GM12865 (cell line): ENCODE measurements around the gene IBSP.

ENCODE experiments used
- DNase-seq: peaks from one replicate; pipeline ENCODE4 v3.0.0; 2010; ENCODE audit warnings: low read depth
- H3K4me3 ChIP-seq: 2 replicates; pipeline ENCODE4 v1.5.1; 2011; ENCODE audit warnings: mild to moderate bottlenecking, low read depth, low read length, control low read depth
- TF ChIP-seq, protein P1 (sequence below): IDR thresholded peaks from 2 replicates; pipeline ENCODE4 v1.5.1; 2011; ENCODE audit warnings: low read length, control low read depth, low read depth, inconsistent platforms; ENCODE audit not compliant: insufficient read depth; ENCODE audit errors: missing control alignments

The IBSP gene

DNA sequence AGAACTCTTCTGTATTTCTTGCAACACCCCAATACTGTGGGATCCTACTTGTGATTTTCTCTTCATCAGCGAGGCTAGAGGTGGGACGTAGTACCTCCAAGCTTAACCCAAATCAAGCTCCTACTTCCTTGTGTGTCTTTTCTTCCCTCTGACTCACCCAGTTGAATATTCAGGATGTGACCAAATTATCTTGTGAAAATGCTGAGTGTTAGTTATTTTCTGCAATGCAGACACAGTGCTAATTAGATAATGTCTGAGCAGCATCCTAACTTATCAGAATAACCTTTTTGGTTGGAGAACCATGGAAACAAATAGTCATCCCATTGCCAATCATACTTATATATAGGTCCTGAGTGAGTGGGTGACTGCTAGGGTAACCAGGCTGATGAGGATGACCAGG, 35.8 kb downstream of the IBSP start:
- no peak for DNase-seq
- TF ChIP-seq, protein P1, sequence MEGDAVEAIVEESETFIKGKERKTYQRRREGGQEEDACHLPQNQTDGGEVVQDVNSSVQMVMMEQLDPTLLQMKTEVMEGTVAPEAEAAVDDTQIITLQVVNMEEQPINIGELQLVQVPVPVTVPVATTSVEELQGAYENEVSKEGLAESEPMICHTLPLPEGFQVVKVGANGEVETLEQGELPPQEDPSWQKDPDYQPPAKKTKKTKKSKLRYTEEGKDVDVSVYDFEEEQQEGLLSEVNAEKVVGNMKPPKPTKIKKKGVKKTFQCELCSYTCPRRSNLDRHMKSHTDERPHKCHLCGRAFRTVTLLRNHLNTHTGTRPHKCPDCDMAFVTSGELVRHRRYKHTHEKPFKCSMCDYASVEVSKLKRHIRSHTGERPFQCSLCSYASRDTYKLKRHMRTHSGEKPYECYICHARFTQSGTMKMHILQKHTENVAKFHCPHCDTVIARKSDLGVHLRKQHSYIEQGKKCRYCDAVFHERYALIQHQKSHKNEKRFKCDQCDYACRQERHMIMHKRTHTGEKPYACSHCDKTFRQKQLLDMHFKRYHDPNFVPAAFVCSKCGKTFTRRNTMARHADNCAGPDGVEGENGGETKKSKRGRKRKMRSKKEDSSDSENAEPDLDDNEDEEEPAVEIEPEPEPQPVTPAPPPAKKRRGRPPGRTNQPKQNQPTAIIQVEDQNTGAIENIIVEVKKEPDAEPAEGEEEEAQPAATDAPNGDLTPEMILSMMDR: no peak
- no peak overlapping the region for H3K4me3 ChIP-seq

DNA sequence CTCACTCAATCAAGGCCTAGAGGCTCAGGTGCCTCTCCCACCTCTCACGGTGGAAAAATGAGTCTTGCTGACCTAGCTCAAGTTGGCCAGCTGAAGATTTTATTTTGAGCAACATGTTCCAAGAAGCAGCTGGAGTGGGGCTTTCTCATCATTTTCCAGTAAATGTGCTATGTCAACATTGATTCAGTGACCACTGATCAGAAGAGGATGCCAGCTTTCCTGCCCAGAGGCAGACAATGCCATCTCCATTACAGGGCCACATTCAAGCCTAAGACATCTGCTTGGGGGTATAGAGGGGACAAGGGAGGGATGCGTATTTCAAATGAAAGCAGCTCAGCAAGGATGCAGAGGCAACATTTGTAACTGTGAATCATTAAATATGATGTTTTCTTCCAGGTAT, 36.4 kb downstream of the IBSP start:
- H3K4me3 ChIP-seq: no peak overlapping the region
- TF ChIP-seq, protein P1: no peak
- no peak for DNase-seq

DNA sequence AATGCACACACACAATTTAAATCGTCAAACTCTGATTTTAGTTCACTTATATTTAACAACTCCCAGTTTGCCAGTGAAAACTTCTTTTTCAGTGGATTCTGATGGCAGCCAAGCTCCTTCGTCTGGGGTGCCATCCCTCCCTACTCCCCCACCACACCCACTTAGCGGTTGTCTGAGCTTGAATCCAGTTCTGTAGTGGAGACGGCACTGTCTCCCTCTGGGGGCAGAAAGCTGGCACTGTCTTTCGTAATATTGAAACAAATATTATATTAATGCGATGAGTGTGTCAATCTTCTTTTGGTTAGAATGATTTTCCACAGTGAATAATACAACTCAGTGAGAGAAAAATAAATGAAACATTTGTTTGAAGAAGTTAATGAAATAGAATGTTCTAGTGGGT, 38.9 kb downstream of the IBSP start:
- no peak overlapping the region for H3K4me3 ChIP-seq
- DNase-seq: peak; percentile 14
- TF ChIP-seq, protein P1: peak; percentile 25

DNA sequence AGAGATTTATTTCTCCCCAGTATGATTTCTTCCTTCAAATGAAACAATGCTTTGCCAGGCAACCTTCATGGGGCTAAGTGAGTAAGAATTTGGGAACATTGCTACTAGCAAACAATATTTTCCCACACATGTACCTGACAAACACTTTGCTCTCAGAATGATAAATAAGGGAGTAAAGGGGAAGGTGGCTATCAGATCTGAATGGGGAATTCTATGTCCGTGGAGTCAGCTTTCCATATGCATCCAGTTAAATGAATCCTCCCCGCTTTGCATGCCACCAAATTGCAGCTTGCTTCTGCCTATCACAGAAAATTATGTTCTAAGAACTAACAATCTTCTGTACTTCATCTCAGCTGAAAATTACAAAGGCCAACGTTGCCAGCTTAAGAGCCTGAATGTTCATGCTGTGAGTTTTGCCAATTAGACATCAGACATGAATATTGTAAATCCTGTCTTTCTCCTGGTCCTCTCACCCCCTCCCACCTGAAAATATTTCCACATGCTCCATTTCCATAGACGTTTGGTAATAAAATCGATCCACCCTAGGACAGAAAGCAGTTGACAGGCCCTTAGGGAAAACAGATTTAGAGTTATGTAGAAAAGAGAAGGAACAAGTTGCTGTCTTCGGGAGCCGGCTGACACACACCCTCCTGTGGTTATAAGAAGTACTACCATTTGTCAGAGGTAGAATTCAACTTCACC, 39.7 kb downstream of the IBSP start:
- no peak overlapping the region for H3K4me3 ChIP-seq
- peak; percentile 45 for DNase-seq
- TF ChIP-seq, protein P1: peak; percentile 68

DNA sequence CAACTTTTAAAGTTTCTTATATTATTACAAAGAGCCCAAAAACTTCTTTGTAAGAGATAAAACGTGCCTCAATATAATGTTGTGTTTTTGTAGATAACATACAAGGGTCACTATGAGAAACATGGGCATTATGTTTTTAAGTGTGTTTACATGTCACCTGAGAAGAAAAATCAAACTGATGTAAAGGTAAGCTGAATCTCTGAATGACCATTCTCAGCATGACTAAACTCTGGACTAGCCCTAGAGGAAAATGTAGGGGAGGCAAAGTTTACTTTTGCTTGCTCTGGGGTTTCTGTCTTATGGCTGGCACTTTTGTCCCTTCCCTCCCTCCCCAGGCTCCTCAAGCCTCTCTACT, 40.2 kb downstream of the IBSP start:
- TF ChIP-seq, protein P1: no peak
- DNase-seq: no peak
- no peak overlapping the region for H3K4me3 ChIP-seq

DNA sequence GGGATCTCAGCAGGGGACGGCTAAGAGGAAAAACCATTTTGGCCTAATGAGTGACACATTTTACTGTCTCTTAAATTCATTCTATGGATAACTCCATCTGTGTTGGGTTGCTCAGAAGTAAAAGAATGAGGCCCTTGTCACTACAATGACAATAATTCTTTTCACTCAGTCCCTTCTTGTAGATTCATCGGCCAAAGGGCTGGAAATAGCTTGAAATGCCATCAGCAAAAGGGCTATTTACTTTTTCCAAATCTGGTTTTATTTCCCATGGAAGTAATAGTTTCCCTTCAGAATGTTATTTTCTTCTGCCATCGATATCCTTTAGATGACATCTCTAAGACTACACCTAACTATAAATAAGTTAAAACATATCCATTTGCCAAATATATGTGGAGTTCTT, 40.8 kb downstream of the IBSP start:
- DNase-seq: no peak
- no peak overlapping the region for H3K4me3 ChIP-seq
- TF ChIP-seq, protein P1: no peak

DNA sequence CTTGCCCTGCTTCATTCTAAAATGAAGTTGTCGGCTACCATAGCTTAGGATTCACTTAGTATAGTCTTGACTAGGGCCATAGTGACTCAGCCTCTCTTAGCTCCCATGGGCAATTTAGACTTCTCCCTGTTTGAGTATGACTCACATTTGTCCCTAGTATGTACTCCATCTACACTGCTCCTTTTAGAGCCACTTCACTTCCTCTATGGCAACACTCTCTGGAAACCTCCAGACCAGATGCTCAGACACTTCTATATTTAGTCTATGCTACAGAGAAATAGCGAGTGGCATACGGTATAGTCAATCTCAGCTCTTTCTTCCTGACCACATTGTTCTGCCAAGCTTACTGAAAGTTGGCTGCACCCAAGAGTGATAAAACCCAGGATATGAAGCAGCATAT, 44.6 kb downstream of the IBSP start:
- no peak for DNase-seq
- no peak overlapping the region for H3K4me3 ChIP-seq
- TF ChIP-seq, protein P1: no peak
